HL-60/S4 treated with retinoic acid at 250 ng/mL for 4 days and 3 days (cell line): ENCODE results near the gene MYOC.
"Not testable (repeated sequence)": the region's sequence is repeated elsewhere in the genome, so short reads cannot be mapped to it uniquely, and the experiment has no call there.

Experiments used
- in situ Hi-C: fragments of 300-500 bp; cut with MboI; formaldehyde crosslinking; loops from 2 replicates; pipeline ENCODE4 v1.7.0; 2022; ENCODE audit warnings: low sequenced_read_pairs

Gene MYOC

GRCh38 chr1:171611306-171611705 is 41.2 kb downstream of the MYOC start:
- in situ Hi-C loops: no loop called here

GRCh38 chr1:171610385-171610784 is 42.1 kb downstream of the MYOC start:
- in situ Hi-C loops: no loop called here

GRCh38 chr1:171606402-171606941 is 46.0 kb downstream of the MYOC start:
- in situ Hi-C loops: no loop called here

GRCh38 chr1:171603042-171603441 is 49.4 kb downstream of the MYOC start:
- in situ Hi-C loops: not testable (repeated sequence)

GRCh38 chr1:171600862-171601261 is 51.6 kb downstream of the MYOC start:
- in situ Hi-C loops: no loop called here

- in situ Hi-C loops: not testable (repeated sequence)
These were observed 52.2 kb downstream of the MYOC start for GRCh38 chr1:171600310-171600709.

- in situ Hi-C loops: no loop called here
These were observed 55.3 kb downstream of the MYOC start for GRCh38 chr1:171597203-171597602.

- in situ Hi-C loops: no loop called here
These were observed 55.8 kb downstream of the MYOC start for GRCh38 chr1:171596705-171597104.

GRCh38 chr1:171596119-171596518 is 56.4 kb downstream of the MYOC start:
- in situ Hi-C loops: no loop called here

GRCh38 chr1:171595324-171595723 is 57.2 kb downstream of the MYOC start:
- in situ Hi-C loops: no loop called here

GRCh38 chr1:171590022-171590421 is 62.5 kb downstream of the MYOC start:
- in situ Hi-C loops: no loop called here

GRCh38 chr1:171588230-171588629 is 64.3 kb downstream of the MYOC start:
- in situ Hi-C loops: no loop called here

GRCh38 chr1:171585715-171586114 is 66.8 kb downstream of the MYOC start:
- in situ Hi-C loops: no loop called here
